ENCODE results near the gene GPR78. TPM values are rescaled to one million over a fixed set of nuclear protein-coding genes. Genes with fewer than 3 reads are reported as not detected.

The GPR78 gene
- total RNA-seq, 1 donor from 2014 or later: 0.21 TPM

- H3K36me3 ChIP-seq: no peaks in the 10 kb centered on the region
- intact Hi-C loops (cut with DNase I): no loop called here
- H3K4me3 ChIP-seq: no peak overlapping the region
- no peak for ATAC-seq
- H3K27me3 ChIP-seq (ENCODE audit: low read depth): peaks cover 19% of the 10 kb centered on the region
- peaks cover 6% of the 10 kb centered on the region for H3K4me1 ChIP-seq
- no peaks in the 10 kb centered on the region for H3K9me3 ChIP-seq
- DNase-seq: no peak
- no peak for TF ChIP-seq CTCF (IDR thresholded peaks at IDR 0.05)
- H3K27ac ChIP-seq: no peak overlapping the region
Measured at GRCh38 chr4:8609406-8609805, 29.2 kb downstream of the GPR78 start.

- peaks cover 19% of the 10 kb centered on the region for H3K27me3 ChIP-seq (ENCODE audit: low read depth)
Measured at GRCh38 chr4:8609824-8610350, 29.7 kb downstream of the GPR78 start.

GRCh38 chr4:8610858-8611616 lies 30.8 kb downstream of the GPR78 start:
- intact Hi-C loops (cut with DNase I): no loop called here
- Histone ChIP-seq H3K4me3 (no peak overlapping the region), H3K36me3 (no peaks in the 10 kb centered on the region), H3K9me3 (no peaks in the 10 kb centered on the region), H3K27ac (no peak overlapping the region), H3K4me1 (peaks cover 6% of the 10 kb centered on the region), H3K27me3 (ENCODE audit: low read depth) (peaks cover 19% of the 10 kb centered on the region)
- no peak for DNase-seq
- ATAC-seq: no peak
- no peak for TF ChIP-seq CTCF (IDR thresholded peaks at IDR 0.05)

More at GRCh38 chr4:8609824-8610350, 29.7 kb downstream of the GPR78 start:
- no peaks in the 10 kb centered on the region for H3K9me3 ChIP-seq
- no peak overlapping the region for H3K4me3 ChIP-seq
- intact Hi-C loops (cut with DNase I): no loop called here
- no peak overlapping the region for H3K27ac ChIP-seq
- TF ChIP-seq CTCF (IDR thresholded peaks at IDR 0.05): no peak
- DNase-seq (no peak), ATAC-seq (no peak)
- peaks cover 6% of the 10 kb centered on the region for H3K4me1 ChIP-seq
- no peaks in the 10 kb centered on the region for H3K36me3 ChIP-seq

GRCh38 chr4:8612646-8613045 lies 32.5 kb downstream of the GPR78 start:
- no peaks in the 10 kb centered on the region for H3K9me3 ChIP-seq
- H3K27me3 ChIP-seq (ENCODE audit: low read depth): peaks cover 10% of the 10 kb centered on the region
- DNase-seq: no peak

More at GRCh38 chr4:8612646-8613045, 32.5 kb downstream of the GPR78 start:
- H3K4me3 ChIP-seq: no peak overlapping the region
- no peak for ATAC-seq
- H3K4me1 ChIP-seq: peaks cover 6% of the 10 kb centered on the region
- H3K27ac ChIP-seq: no peak overlapping the region
- TF ChIP-seq CTCF (IDR thresholded peaks at IDR 0.05): no peak
- intact Hi-C loops (cut with DNase I): no loop called here
- no peaks in the 10 kb centered on the region for H3K36me3 ChIP-seq
